HTR-8/SVneo (cell line): Measurements from ENCODE around the gene CDCA5.

Experiments used
- DNase-seq: peaks from one replicate; pipeline ENCODE4 v3.0.0; 2011; ENCODE audit warnings: low spot score, mixed read lengths; ENCODE audit not compliant: insufficient read length
- FAIRE-seq: peaks from 2 replicates; lab custom pipeline; 2011; peaks lifted over from hg19 to GRCh38; lab: Jason Lieb, UNC

Gene CDCA5

GRCh38 chr11:65051398-65051858 is 32.4 kb downstream of the CDCA5 start:
- DNase-seq (no peak), FAIRE-seq (no peak)

- FAIRE-seq: no peak
- no peak for DNase-seq
Measured at GRCh38 chr11:65047581-65048422, 36.0 kb downstream of the CDCA5 start.

GRCh38 chr11:65045728-65046127 is 38.1 kb downstream of the CDCA5 start:
- FAIRE-seq (no peak), DNase-seq (no peak)

GRCh38 chr11:65045061-65045460 is 38.8 kb downstream of the CDCA5 start:
- FAIRE-seq (no peak), DNase-seq (no peak)

- no peak for DNase-seq
- FAIRE-seq: no peak
Measured at GRCh38 chr11:65043881-65044501, 39.8 kb downstream of the CDCA5 start.

GRCh38 chr11:65042891-65043290 is 40.9 kb downstream of the CDCA5 start:
- DNase-seq (no peak), FAIRE-seq (no peak)

GRCh38 chr11:65040847-65041622 is 42.8 kb downstream of the CDCA5 start, which contains the start of gene SAC3D1:
Gene SAC3D1, plus strand, starts transcription at chr11:65041210. Its CDS starts 83 bp downstream, at chr11:65041293.
- peak; percentile 97 for FAIRE-seq
- peak; percentile 97 for DNase-seq

GRCh38 chr11:65040520-65040846 is 43.4 kb downstream of the CDCA5 start:
- FAIRE-seq: no peak
- DNase-seq: no peak

- FAIRE-seq: no peak
Measured at GRCh38 chr11:65036931-65037330, 46.9 kb downstream of the CDCA5 start.

GRCh38 chr11:65035579-65035978 is 48.3 kb downstream of the CDCA5 start:
- DNase-seq (no peak), FAIRE-seq (no peak)

More at GRCh38 chr11:65036931-65037330, 46.9 kb downstream of the CDCA5 start:
- DNase-seq: no peak

GRCh38 chr11:65034423-65034822 is 49.4 kb downstream of the CDCA5 start:
- no peak for FAIRE-seq
- no peak for DNase-seq

GRCh38 chr11:65032216-65032615 is 51.6 kb downstream of the CDCA5 start:
- DNase-seq (no peak), FAIRE-seq (no peak)
